Activated CD4-positive, alpha-beta T cell treated with anti-CD3 and anti-CD28 coated beads, Interleukin-2, Interleukin-6, amounts not matched to agents 100 ng/mL and 50 ng/mL, durations not matched to agents 16 hours and 8 hours (primary cell): ENCODE results near the gene PIGN.

Experiments
- DNase-seq: peaks from one replicate; pipeline ENCODE4 v3.0.0-alpha.2; 2020

Gene PIGN

DNA sequence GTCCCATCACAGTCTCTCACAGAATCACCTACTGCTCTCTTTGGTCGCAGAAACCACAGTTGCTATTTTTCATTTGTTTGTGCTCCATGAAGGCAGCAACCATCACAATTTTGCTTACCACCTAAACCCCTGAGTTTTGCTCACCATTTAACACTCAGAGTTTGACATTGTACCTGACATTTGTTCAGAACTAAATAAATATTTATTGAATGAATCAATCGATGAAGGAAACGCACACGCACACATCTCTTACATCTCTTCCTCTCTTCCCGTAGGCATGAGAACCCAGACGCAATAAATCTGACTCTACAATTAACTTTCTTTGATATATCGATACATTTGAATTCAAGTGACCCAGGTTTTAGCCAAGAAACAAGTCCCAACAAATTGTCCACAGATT, 188.5 kb downstream of the PIGN start:
- DNase-seq: no peak

DNA sequence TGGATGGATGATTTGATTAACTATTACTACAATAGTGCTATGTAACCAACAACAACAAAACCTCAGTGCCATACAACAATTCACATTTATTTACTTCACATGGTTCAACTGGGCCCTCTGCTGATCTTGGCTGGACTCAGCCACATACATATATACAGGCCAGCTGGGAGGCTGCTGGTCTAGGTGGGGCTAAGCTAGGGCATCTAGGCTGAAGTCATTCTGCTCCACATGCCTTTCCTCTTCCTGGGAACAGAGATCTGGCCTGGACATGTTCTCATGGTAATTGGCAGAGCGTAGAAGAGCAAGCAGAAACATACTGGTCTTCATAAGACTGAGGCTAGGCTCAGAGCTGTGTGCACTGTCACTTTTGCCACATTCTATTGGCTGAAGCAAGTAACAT, 191.2 kb downstream of the PIGN start:
- DNase-seq: no peak

DNA sequence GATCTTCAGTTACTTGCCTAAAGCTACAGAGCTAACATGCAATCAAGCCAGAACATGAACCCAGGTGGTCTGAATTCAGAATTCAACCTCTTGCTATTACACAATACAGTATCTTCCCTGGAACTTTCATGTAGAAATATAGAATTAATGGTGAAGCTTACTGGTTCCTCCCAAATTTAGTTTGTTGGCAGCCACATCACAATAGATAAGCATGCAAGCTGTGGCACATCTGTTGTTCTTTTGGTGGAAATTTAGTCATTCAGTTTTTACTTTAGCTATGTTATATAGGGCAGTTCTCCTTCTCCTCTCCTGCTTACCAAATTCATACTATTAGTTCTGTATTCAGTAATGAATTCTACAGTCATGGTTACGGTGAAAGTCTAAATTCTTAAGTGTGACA, 193.0 kb downstream of the PIGN start:
- DNase-seq: no peak

DNA sequence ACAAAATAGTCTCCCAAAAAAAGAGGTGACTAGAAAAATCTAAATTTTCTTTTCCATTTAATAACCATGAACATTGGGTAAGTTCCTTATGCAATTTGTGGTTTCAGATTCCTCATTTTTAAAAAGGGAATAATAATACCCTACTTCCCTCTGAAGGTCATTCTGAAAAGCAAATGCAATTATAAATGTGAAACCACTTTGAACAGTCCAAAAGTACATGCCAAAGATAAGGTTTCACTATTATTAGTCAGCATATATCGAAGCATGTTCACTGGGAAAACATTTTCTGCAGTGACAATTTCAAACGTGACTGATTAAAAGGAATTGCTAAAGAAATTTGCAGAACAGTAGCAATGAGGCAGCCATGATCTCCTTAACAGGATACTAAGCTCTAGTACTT, 193.9 kb downstream of the PIGN start:
- DNase-seq: no peak

DNA sequence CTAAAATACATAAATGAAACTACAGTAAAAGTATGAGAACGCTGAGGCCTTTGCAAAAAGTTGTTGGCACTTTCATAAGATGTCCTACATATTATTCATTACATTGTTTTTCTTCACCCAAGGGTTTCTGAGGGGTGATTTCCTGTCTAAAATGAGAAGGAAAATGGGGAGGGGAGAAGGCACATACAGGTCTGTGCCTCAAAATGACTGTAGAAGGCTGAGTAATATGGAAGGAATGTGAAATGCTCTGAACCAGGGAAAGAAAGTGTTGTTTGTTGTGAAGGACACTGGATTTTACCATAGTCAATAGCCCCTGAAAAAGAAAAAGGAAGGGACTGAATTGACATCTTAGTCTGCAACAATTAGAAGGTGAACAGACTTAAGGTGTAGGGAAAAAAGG, 194.6 kb downstream of the PIGN start:
- DNase-seq: no peak

DNA sequence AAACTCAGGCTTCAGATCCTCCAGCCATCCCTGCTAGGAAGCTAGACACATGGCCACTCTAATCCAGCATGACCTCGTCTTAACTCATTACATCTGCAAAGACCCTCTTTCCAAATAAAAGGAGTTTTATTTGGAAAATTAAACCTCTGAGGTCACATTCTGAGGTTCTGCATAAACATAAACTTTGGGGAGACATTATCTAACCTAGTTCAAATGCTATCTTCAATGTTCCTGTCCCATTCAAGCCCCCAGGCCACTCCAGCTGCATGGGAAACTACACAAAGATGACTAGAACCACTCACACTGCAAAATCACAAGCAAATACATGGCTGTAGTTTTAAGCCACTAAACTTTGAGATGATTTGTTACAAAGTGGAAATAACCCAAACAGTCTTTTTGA, 195.0 kb downstream of the PIGN start:
- DNase-seq: no peak

DNA sequence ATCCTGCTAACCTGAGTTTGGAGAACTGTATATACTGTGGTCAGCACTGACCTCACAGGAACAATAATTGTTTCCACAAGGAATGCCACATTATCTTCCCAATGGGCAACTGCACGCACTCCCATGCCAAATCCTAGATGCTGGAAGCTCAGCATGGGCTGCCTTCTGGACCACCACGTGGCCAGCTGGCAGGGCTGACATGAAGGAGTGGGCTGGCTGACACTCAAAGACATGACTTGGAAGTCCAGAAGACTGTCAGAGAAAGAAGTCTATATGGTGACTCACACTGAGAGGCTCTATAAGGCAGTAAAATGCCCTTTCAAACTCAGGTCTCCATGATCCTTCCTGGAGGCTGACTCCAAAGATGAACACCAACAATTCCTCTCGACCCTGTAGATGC, 195.7 kb downstream of the PIGN start:
- DNase-seq: no peak
